Tibial artery (tissue), 4 donors: ENCODE results near the gene IL23R.

Experiments
- DNase-seq, 2 donors: peaks; one replicate each; pipeline ENCODE4 v3.0.0-alpha.2; 2019
- H3K27ac ChIP-seq, 2 donors: fragments of 200-600 bp; sonication (generic) in 1 of 2; 1 replicate in 1 of 2; 2 replicates in 1 of 2; pipeline ENCODE4 v1.5.1; 2018 to 2019; ENCODE audit warnings: mild to moderate bottlenecking in 1 of 2
- H3K27me3 ChIP-seq, 2 donors: fragments of 200-600 bp; sonication (generic) in 1 of 2; one replicate each; pipeline versions ENCODE4 v1.5.1 to v1.6.0; 2016 to 2019
- H3K36me3 ChIP-seq, 3 donors: fragments of 200-600 bp; sonication (generic) in 2 of 3; one replicate each; pipeline ENCODE4 v1.5.1; 2016 to 2019; ENCODE audit warnings: mild to moderate bottlenecking in 2 of 3
- H3K4me1 ChIP-seq, 4 donors: fragments of 200-600 bp; sonication (generic) in 2 of 4; 1 replicate in 3 of 4; 2 replicates in 1 of 4; pipeline ENCODE4 v1.5.1; 2016 to 2019
- H3K4me3 ChIP-seq, 2 donors: fragments of 200-600 bp; sonication (generic) in 1 of 2; 1 replicate in 1 of 2; 2 replicates in 1 of 2; pipeline ENCODE4 v1.5.1; 2018 to 2019; ENCODE audit warnings: mild to moderate bottlenecking in 2 of 2
- H3K9me3 ChIP-seq, 3 donors: fragments of 200-600 bp; sonication (generic) in 1 of 3; one replicate each; pipeline ENCODE4 v1.5.1; 2016 to 2019
- intact Hi-C: fragments of 100-400 bp; cut with DNase I; formaldehyde crosslinking; loops from one replicate; pipeline ENCODE4 v1.15.0; 2023; ENCODE audit warnings: low total_unique reads
- TF ChIP-seq, protein P1 (sequence below), 2 experiments: fragments of 200-600 bp in 1 of 2; fragments of 450-650 bp in 1 of 2; IDR thresholded peaks; one replicate each; pipeline ENCODE4 v1.5.1; 2017 to 2019; ENCODE audit warnings: antibody characterized with exemption in 2 of 2, mild to moderate bottlenecking in 1 of 2, moderate library complexity in 1 of 2

The IL23R gene

DNA sequence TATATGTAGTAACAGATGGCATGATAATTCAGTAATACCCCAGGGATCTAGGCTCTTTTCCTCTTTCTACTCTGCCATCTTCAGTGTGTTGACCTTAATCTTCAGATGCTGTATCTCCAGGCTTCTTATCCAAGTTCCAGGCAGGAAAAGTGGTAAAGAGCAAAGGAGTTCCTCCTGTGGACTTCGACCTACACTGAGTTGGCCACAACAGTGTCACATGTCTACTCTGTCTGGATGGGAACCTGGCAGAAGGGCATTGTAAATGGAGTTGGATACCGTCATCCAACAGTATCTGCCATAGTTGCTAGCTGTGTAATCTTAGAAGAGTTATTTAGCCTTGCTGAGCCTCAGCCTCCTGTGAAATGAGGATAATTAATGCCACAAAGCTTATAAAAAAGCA is 21.9 kb downstream of the IL23R start:
- no peaks in the 10 kb centered on the region for H3K36me3 ChIP-seq
- no peak for DNase-seq

DNA sequence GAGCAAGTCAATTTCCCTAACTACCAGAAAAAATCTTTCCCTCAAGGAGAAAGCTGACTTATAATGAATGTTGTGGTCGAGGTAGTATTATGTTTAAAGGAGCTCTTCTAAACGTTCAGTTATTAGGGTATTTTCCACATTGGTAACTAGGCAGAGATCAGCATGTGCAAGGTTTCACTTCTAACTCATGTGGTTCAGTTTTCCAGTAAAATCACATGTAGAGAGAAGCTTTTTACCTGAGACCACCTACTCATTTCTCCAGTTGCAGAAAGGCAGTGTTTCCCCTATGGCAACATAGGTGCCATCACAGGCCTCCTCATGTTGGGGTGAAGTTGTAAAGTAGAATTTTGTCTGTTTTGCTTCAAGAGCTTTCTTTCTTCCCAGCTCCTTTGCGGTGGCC is 23.7 kb downstream of the IL23R start:
- intact Hi-C loops: no loop called here
- no peaks in the 10 kb centered on the region for H3K27me3 ChIP-seq
- H3K27ac ChIP-seq: no peak overlapping the region
- TF ChIP-seq, protein P1, sequence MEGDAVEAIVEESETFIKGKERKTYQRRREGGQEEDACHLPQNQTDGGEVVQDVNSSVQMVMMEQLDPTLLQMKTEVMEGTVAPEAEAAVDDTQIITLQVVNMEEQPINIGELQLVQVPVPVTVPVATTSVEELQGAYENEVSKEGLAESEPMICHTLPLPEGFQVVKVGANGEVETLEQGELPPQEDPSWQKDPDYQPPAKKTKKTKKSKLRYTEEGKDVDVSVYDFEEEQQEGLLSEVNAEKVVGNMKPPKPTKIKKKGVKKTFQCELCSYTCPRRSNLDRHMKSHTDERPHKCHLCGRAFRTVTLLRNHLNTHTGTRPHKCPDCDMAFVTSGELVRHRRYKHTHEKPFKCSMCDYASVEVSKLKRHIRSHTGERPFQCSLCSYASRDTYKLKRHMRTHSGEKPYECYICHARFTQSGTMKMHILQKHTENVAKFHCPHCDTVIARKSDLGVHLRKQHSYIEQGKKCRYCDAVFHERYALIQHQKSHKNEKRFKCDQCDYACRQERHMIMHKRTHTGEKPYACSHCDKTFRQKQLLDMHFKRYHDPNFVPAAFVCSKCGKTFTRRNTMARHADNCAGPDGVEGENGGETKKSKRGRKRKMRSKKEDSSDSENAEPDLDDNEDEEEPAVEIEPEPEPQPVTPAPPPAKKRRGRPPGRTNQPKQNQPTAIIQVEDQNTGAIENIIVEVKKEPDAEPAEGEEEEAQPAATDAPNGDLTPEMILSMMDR (IDR thresholded peaks at IDR 0.05): no peak
- DNase-seq: no peak
- H3K9me3 ChIP-seq: no peaks in the 10 kb centered on the region
- H3K36me3 ChIP-seq: no peaks in the 10 kb centered on the region
- no peak overlapping the region for H3K4me3 ChIP-seq
- H3K4me1 ChIP-seq: no peaks in the 10 kb centered on the region

More for the DNA sequence above, 21.9 kb downstream of the IL23R start:
- TF ChIP-seq, protein P1 (IDR thresholded peaks at IDR 0.05): no peak
- intact Hi-C loops: no loop called here
- H3K27me3 ChIP-seq: no peaks in the 10 kb centered on the region
- no peaks in the 10 kb centered on the region for H3K9me3 ChIP-seq
- no peaks in the 10 kb centered on the region for H3K4me1 ChIP-seq
- no peak overlapping the region for H3K27ac ChIP-seq
- H3K4me3 ChIP-seq: no peak overlapping the region

DNA sequence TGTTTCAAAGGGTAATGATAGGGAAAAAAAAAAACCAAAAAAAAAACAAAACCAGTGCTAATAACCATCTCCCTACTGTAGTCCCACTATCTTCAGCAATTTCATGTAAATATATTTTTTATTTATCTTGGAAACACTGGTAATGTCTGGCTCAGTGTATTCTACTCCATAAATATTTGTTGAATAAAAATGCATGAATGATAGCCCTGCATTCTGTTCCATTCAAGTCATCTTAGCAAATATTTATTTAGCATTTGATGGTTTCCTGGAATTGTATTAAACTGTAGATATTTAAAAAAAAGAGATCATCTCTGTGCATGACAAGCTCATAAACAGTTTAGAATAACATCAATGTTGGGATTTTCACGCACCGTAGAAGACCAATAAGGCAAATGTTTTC is 24.2 kb downstream of the IL23R start:
- intact Hi-C loops: no loop called here
- no peaks in the 10 kb centered on the region for H3K27me3 ChIP-seq
- no peaks in the 10 kb centered on the region for H3K4me1 ChIP-seq
- DNase-seq: no peak
- no peak overlapping the region for H3K27ac ChIP-seq
- TF ChIP-seq, protein P1 (IDR thresholded peaks at IDR 0.05): no peak
- H3K4me3 ChIP-seq: no peak overlapping the region
- no peaks in the 10 kb centered on the region for H3K36me3 ChIP-seq
- no peaks in the 10 kb centered on the region for H3K9me3 ChIP-seq

DNA sequence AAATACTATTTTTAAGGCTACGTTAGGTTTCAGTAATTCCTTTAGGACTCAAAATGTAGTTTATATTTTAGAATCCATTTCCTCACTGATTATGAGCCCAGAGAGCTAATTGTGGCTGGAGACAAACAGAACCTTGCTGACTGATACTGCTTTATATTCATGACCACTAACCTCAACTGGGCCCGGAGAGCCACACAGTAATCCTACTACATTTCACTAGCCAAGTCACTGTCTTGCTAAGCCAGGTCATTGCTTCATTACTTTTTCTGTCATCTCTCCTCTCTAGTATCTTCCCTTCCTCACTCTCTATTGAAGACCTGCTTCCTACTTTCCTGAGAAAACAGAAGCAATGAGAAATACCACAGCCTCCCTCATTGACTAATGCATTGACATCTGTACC is 24.7 kb downstream of the IL23R start:
- H3K36me3 ChIP-seq: no peaks in the 10 kb centered on the region
- DNase-seq: no peak
- no peak overlapping the region for H3K27ac ChIP-seq
- no peaks in the 10 kb centered on the region for H3K27me3 ChIP-seq
- no peak overlapping the region for H3K4me3 ChIP-seq
- TF ChIP-seq, protein P1 (IDR thresholded peaks at IDR 0.05): no peak
- H3K9me3 ChIP-seq: no peaks in the 10 kb centered on the region
- intact Hi-C loops: no loop called here
- no peaks in the 10 kb centered on the region for H3K4me1 ChIP-seq

DNA sequence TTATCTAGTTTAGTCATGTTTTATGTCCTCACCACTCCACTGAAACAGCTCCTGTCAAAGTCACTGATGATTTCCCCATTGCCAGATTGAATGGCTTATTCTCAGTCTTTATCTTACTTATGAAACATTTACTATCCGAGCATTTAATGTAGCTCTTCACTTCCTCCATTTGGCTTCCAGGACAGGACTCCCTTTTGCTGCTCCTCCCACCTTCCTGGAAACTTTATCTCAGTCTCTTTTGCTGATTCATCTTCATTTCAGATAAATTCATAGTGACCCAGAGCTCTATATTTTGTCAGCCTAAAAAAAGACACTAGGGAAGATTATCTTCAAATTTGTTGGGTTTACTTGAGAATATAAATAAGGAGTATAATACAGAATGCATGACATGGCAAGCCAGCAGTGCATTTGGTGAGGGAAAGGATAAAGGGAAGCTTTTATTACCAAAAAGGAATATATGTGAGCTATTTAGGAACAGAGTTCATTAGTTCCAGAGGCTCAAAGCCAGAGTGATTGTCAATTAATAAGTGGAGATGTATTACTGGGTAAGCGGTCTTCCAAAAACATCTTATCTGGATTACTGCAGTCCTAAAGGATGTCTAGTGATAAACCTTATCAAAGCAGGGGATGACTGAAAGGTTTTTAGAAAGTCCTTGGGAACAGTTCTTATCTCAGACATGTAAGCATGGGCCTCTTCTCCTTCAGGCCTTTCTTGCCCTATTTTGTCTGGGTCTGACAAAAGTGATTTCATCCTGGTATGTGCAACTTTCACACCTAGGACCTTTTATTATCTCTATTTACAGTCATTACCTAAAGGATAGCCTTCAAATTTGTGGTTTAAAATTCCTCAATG is 25.6 kb downstream of the IL23R start:
- DNase-seq: no peak
- intact Hi-C loops: no loop called here

More for the DNA sequence above, 25.6 kb downstream of the IL23R start:
- Histone ChIP-seq H3K4me1 (no peaks in the 10 kb centered on the region), H3K27me3 (no peaks in the 10 kb centered on the region), H3K9me3 (no peaks in the 10 kb centered on the region), H3K4me3 (no peak overlapping the region), H3K36me3 (no peaks in the 10 kb centered on the region), H3K27ac (no peak overlapping the region)
- TF ChIP-seq, protein P1 (IDR thresholded peaks at IDR 0.05): no peak
